Panc1 (cell line): Measurements from ENCODE around the gene DYNC1LI1. TPM values are rescaled to one million over a fixed set of nuclear protein-coding genes. Genes with fewer than 3 reads are reported as not detected.

Source experiments
- ATAC-seq: fragments of 200-7000 bp; cut with Tn5 transposase; 2 replicates; pipeline ENCODE4 v1.9.1; 2020; ENCODE audit warnings: mild to moderate bottlenecking, moderate library complexity
- BruUV-seq: library from RNA; stranded (reverse); fragments of 400-500 nt; replicated peaks from 2 replicates; lab custom pipeline; 2021; lab: Mats Ljungman, UMichigan
- CTCF ChIA-PET: fragments of 300-600 bp; sonication (Branson Sonifier 250); formaldehyde crosslinking; loops from one replicate; lab custom pipeline; 2022; ENCODE audit warnings: antibody characterized with exemption; lab: Charles Lee
- POLR2A ChIA-PET: fragments of 300-600 bp; sonication (Branson Sonifier 250); formaldehyde crosslinking; loops from one replicate; lab custom pipeline; 2022; ENCODE audit warnings: antibody characterized with exemption; lab: Charles Lee
- DNase-seq: peaks from one replicate; pipeline ENCODE4 v3.0.0-alpha.2; 2010; ENCODE audit warnings: low read depth, low spot score
- H3K27ac ChIP-seq: 2 replicates; pipeline ENCODE4 v1.5.1; 2011; ENCODE audit warnings: mild to moderate bottlenecking, low read length, inconsistent platforms
- H3K27me3 ChIP-seq: fragments of 200-500 bp; sonication (Bioruptor generic); 2 replicates; pipeline ENCODE4 v1.6.0; 2014; ENCODE audit warnings: low read length, inconsistent platforms; ENCODE audit not compliant: control insufficient read depth, insufficient read depth
- H3K36me3 ChIP-seq: fragments of 200-500 bp; sonication (Bioruptor generic); 2 replicates; pipeline ENCODE4 v1.5.1; 2014; ENCODE audit warnings: inconsistent platforms, mild to moderate bottlenecking, low read length, moderate library complexity; ENCODE audit not compliant: control insufficient read depth, insufficient read depth
- H3K4me1 ChIP-seq: 2 replicates; pipeline ENCODE4 v1.5.1; 2011; ENCODE audit warnings: inconsistent platforms, mild to moderate bottlenecking, low read length, moderate library complexity; ENCODE audit not compliant: control insufficient read depth, insufficient read depth
- H3K4me3 ChIP-seq, 2 experiments: 2 replicates each; pipeline ENCODE4 v1.5.1; 2011 to 2012; ENCODE audit warnings: low read depth in 2 of 2, low read length in 2 of 2, mild to moderate bottlenecking in 2 of 2, inconsistent platforms in 1 of 2, moderate library complexity in 1 of 2
- H3K9me3 ChIP-seq: fragments of 200-500 bp; sonication (Bioruptor generic); 2 replicates; pipeline ENCODE4 v1.5.1; 2014; ENCODE audit warnings: low read depth, mild to moderate bottlenecking, inconsistent platforms, low read length, moderate library complexity; ENCODE audit not compliant: control insufficient read depth, insufficient read depth
- POLR2AphosphoS5 ChIP-seq: IDR thresholded peaks from 2 replicates; pipeline ENCODE4 v1.6.1; 2012; ENCODE audit warnings: mild to moderate bottlenecking, low read depth, low read length, moderate library complexity
- SIN3A ChIP-seq: IDR thresholded peaks from 2 replicates; pipeline ENCODE4 v1.6.1; 2012; ENCODE audit warnings: low read depth, mild to moderate bottlenecking, low read length, moderate library complexity, borderline replicate concordance; ENCODE audit not compliant: insufficient read depth
- TCF7L2 ChIP-seq: IDR thresholded peaks from 2 replicates; pipeline ENCODE4 v1.6.1; 2011; ENCODE audit warnings: mild to moderate bottlenecking, low read depth, low read length, inconsistent platforms
- in situ Hi-C: cut with HindIII; loops from 2 replicates; pipeline ENCODE4 v1.10.0; 2016; ENCODE audit warnings: low sequenced_read_pairs, low pct_unique_long_range_greater_than_20kb
- intact Hi-C: fragments of 100-400 bp; cut with micrococcal nuclease; formaldehyde crosslinking; loops from one replicate; pipeline ENCODE4 v1.10.0; 2022; ENCODE audit not compliant: unreplicated experiment
- total RNA-seq: library from RNA; stranded (reverse); gene quantifications from one replicate; pipeline ENCODE4 v1.2.1, GENCODE V29; 2021; ENCODE audit not compliant: unreplicated experiment
- TF ChIP-seq, protein P1 (sequence below): fragments of 450-650 bp; IDR thresholded peaks from 2 replicates; pipeline ENCODE4 v1.5.1; 2017; ENCODE audit warnings: mild to moderate bottlenecking
- TF ChIP-seq, protein P2 (sequence below), 2 experiments: IDR thresholded peaks; 2 replicates each; pipeline ENCODE4 v1.6.1; 2011 to 2012; ENCODE audit warnings: low read depth in 2 of 2, control low read depth in 1 of 2, low read length in 1 of 2, mild to moderate bottlenecking in 1 of 2, moderate library complexity in 1 of 2; ENCODE audit not compliant: insufficient read depth in 1 of 2

The DYNC1LI1 gene
- total RNA-seq, 1 experiment from 2014 or later = 30.5 TPM

DNA sequence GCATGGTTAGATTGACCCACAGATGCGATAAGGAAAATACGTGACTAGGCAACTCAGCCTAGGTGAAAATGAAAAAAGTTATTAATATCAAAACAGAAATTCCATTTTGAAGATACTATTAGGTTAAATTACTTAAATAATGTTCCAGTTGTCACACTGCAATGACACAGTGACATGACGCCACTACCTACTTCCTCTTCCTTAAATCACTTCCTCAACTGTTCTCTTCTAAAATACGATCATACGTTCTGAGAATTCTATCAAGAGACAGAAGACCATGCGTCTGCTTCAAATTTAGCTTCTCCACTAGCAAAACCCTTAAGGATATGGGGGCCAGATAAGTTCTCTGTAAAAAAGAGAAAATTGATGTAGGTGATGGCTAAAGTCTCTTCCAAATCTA is 86.2 kb downstream of the DYNC1LI1 start:
- no peak overlapping the region for H3K4me3 ChIP-seq
- H3K36me3 ChIP-seq = peaks cover 6% of the 10 kb centered on the region; the same call in 1 of the 2 replicates
- POLR2A ChIA-PET = no interaction called here
- no peaks in the 10 kb centered on the region for H3K27me3 ChIP-seq
- CTCF ChIA-PET = interaction anchor here (0.6 kb wide), 1 partner anchor 170 kb away, joined by 3 read pairs; no protein-coding TSS in a partner anchor
- intact Hi-C loops (no loop called here), in situ Hi-C loops (no loop called here)
- no TSS peak for BruUV-seq
- DNase-seq (no peak), ATAC-seq (no peak)
- H3K9me3 ChIP-seq = no peaks in the 10 kb centered on the region
- TF ChIP-seq POLR2AphosphoS5 (no peak), TCF7L2 (no peak), SIN3A (no peak)
- TF ChIP-seq, protein P1, sequence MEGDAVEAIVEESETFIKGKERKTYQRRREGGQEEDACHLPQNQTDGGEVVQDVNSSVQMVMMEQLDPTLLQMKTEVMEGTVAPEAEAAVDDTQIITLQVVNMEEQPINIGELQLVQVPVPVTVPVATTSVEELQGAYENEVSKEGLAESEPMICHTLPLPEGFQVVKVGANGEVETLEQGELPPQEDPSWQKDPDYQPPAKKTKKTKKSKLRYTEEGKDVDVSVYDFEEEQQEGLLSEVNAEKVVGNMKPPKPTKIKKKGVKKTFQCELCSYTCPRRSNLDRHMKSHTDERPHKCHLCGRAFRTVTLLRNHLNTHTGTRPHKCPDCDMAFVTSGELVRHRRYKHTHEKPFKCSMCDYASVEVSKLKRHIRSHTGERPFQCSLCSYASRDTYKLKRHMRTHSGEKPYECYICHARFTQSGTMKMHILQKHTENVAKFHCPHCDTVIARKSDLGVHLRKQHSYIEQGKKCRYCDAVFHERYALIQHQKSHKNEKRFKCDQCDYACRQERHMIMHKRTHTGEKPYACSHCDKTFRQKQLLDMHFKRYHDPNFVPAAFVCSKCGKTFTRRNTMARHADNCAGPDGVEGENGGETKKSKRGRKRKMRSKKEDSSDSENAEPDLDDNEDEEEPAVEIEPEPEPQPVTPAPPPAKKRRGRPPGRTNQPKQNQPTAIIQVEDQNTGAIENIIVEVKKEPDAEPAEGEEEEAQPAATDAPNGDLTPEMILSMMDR = no peak
- TF ChIP-seq, protein P2, sequence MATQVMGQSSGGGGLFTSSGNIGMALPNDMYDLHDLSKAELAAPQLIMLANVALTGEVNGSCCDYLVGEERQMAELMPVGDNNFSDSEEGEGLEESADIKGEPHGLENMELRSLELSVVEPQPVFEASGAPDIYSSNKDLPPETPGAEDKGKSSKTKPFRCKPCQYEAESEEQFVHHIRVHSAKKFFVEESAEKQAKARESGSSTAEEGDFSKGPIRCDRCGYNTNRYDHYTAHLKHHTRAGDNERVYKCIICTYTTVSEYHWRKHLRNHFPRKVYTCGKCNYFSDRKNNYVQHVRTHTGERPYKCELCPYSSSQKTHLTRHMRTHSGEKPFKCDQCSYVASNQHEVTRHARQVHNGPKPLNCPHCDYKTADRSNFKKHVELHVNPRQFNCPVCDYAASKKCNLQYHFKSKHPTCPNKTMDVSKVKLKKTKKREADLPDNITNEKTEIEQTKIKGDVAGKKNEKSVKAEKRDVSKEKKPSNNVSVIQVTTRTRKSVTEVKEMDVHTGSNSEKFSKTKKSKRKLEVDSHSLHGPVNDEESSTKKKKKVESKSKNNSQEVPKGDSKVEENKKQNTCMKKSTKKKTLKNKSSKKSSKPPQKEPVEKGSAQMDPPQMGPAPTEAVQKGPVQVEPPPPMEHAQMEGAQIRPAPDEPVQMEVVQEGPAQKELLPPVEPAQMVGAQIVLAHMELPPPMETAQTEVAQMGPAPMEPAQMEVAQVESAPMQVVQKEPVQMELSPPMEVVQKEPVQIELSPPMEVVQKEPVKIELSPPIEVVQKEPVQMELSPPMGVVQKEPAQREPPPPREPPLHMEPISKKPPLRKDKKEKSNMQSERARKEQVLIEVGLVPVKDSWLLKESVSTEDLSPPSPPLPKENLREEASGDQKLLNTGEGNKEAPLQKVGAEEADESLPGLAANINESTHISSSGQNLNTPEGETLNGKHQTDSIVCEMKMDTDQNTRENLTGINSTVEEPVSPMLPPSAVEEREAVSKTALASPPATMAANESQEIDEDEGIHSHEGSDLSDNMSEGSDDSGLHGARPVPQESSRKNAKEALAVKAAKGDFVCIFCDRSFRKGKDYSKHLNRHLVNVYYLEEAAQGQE (IDR thresholded peaks at IDR 0.05; ENCODE audit: insufficient read depth in 1 of 2, low read depth in 2 of 2, low read length in 1 of 2) = no peak
- H3K4me1 ChIP-seq = no peaks in the 10 kb centered on the region
- H3K27ac ChIP-seq = no peak overlapping the region

DNA sequence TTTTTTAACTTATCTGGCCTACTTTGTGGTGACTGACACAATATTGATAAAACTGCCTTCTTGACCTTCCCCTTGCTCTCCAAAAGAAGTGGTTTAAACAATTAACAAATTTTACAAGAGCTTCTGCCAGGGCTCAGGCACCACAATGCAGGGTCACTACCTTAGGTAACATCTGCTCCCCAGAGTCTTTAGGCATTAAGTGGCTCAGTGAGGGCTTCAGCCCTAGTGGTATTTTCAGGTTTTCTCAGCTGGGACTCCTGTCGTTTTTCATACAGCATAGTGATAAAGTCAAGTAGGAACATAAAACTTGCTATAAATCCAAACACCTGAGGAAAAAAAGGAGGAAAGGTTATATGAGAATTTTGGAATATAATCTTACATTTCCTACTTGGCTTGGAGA is 86.9 kb downstream of the DYNC1LI1 start:
- no peak overlapping the region for H3K27ac ChIP-seq
- H3K4me1 ChIP-seq = no peaks in the 10 kb centered on the region
- TF ChIP-seq, protein P2 (IDR thresholded peaks at IDR 0.05; ENCODE audit: insufficient read depth in 1 of 2, low read depth in 2 of 2, low read length in 1 of 2) = no peak
- no peak for TF ChIP-seq SIN3A
- no peak for TF ChIP-seq POLR2AphosphoS5
- TF ChIP-seq, protein P1 = no peak
- TF ChIP-seq TCF7L2 = no peak
- ChIA-PET CTCF (no interaction called here), POLR2A (no interaction called here)
- in situ Hi-C loops (no loop called here), intact Hi-C loops (no loop called here)
- no peak for ATAC-seq
- H3K9me3 ChIP-seq = no peaks in the 10 kb centered on the region
- DNase-seq = no peak
- peaks cover 6% of the 10 kb centered on the region; the same call in 1 of the 2 replicates for H3K36me3 ChIP-seq
- no peaks in the 10 kb centered on the region for H3K27me3 ChIP-seq
- H3K4me3 ChIP-seq = no peak overlapping the region
- BruUV-seq = no TSS peak
